GM23338 (cell line): Measurements from ENCODE around the gene MOSPD2. TPM values are rescaled to one million over a fixed set of nuclear protein-coding genes. Genes with fewer than 3 reads are reported as not detected.

Experiments used
- ATAC-seq: fragments of 200-7000 bp; cut with Tn5 transposase; 3 replicates; pipeline ENCODE4 v1.9.1; 2020
- DNase-seq: peaks from one replicate; pipeline ENCODE4 v3.0.0-alpha.2; 2015; ENCODE audit warnings: low spot score
- H2AFZ ChIP-seq: fragments of 200-600 bp; sonication (generic); 2 replicates; pipeline ENCODE4 v1.8.0; 2016; ENCODE audit warnings: antibody characterized with exemption, mild to moderate bottlenecking, moderate library complexity
- H3F3A ChIP-seq: fragments of 200-600 bp; sonication (generic); replicated peaks from 2 replicates; pipeline ENCODE4 v1.8.0; 2017; ENCODE audit warnings: antibody characterized with exemption, mixed run types, low read depth
- H3K27ac ChIP-seq: fragments of 200-600 bp; sonication (generic); 2 replicates; pipeline ENCODE4 v1.6.1; 2016; ENCODE audit warnings: low read depth
- H3K27me3 ChIP-seq: fragments of 200-600 bp; sonication (generic); 2 replicates; pipeline ENCODE4 v1.8.0; 2016; ENCODE audit warnings: mild to moderate bottlenecking, mixed run types, moderate library complexity; ENCODE audit not compliant: insufficient read depth
- H3K36me3 ChIP-seq: fragments of 200-600 bp; sonication (generic); 2 replicates; pipeline ENCODE4 v1.8.0; 2016; ENCODE audit warnings: mild to moderate bottlenecking; ENCODE audit not compliant: insufficient read depth
- H3K4me1 ChIP-seq: fragments of 200-600 bp; sonication (generic); 2 replicates; pipeline ENCODE4 v1.8.0; 2016; ENCODE audit warnings: mild to moderate bottlenecking, moderate library complexity; ENCODE audit not compliant: insufficient read depth
- H3K4me2 ChIP-seq: fragments of 200-600 bp; sonication (generic); 2 replicates; pipeline ENCODE4 v1.7.1; 2017; ENCODE audit warnings: mixed run types
- H3K4me3 ChIP-seq: fragments of 200-600 bp; sonication (generic); 2 replicates; pipeline ENCODE4 v1.6.1; 2016; ENCODE audit warnings: mixed run types
- H3K79me2 ChIP-seq: fragments of 200-600 bp; sonication (generic); replicated peaks from 2 replicates; pipeline ENCODE4 v1.8.0; 2017; ENCODE audit warnings: mild to moderate bottlenecking; ENCODE audit not compliant: insufficient read depth
- H3K9me2 ChIP-seq: fragments of 200-600 bp; sonication (generic); 2 replicates; pipeline ENCODE4 v1.8.0; 2017; ENCODE audit not compliant: insufficient read depth
- H4K20me1 ChIP-seq: fragments of 200-600 bp; sonication (generic); replicated peaks from 2 replicates; pipeline ENCODE4 v1.8.0; 2017; ENCODE audit warnings: mild to moderate bottlenecking; ENCODE audit not compliant: insufficient read depth
- H3K27ac Mint-ChIP-seq: 2 replicates; pipeline ENCODE4 v1.8.0; 2020; ENCODE audit warnings: inconsistent platforms, mild to moderate bottlenecking, moderate library complexity, mixed read lengths
- H3K27me3 Mint-ChIP-seq: 3 replicates; pipeline ENCODE4 v1.8.0; 2022; ENCODE audit warnings: low read depth, mild to moderate bottlenecking, moderate library complexity, mixed read lengths, inconsistent platforms; ENCODE audit not compliant: insufficient read depth, poor library complexity
- H3K36me3 Mint-ChIP-seq: 3 replicates; pipeline ENCODE4 v1.8.0; 2021; ENCODE audit warnings: low read depth, mild to moderate bottlenecking, inconsistent platforms, moderate library complexity, mixed read lengths
- H3K4me1 Mint-ChIP-seq: 3 replicates; pipeline ENCODE4 v1.8.0; 2020; ENCODE audit warnings: mild to moderate bottlenecking, inconsistent platforms, mixed read lengths
- H3K4me3 Mint-ChIP-seq: 3 replicates; pipeline ENCODE4 v1.8.0; 2021; ENCODE audit warnings: moderate library complexity, mild to moderate bottlenecking, inconsistent platforms, mixed read lengths
- H3K9me3 Mint-ChIP-seq: 3 replicates; pipeline ENCODE4 v1.8.0; 2020; ENCODE audit warnings: moderate library complexity, mild to moderate bottlenecking, inconsistent platforms, mixed read lengths
- CREB1 ChIP-seq: fragments of 250-450 bp; sonication (Bioruptor Pico); IDR thresholded peaks from 2 replicates; pipeline ENCODE4 v1.5.0; 2020; ENCODE audit warnings: low read depth, mild to moderate bottlenecking, moderate library complexity
- EZH2 ChIP-seq: fragments of 200-600 bp; sonication (generic); IDR thresholded peaks from one replicate; pipeline ENCODE4 v1.8.0; 2017; ENCODE audit warnings: antibody characterized with exemption, mild to moderate bottlenecking, low read depth; ENCODE audit not compliant: unreplicated experiment
- EZH2phosphoT487 ChIP-seq: fragments of 200-600 bp; sonication (generic); IDR thresholded peaks from one replicate; pipeline ENCODE4 v1.8.1; 2018; ENCODE audit warnings: antibody characterized with exemption; ENCODE audit not compliant: unreplicated experiment
- JUNB ChIP-seq: IDR thresholded peaks from one replicate; pipeline ENCODE4 v1.6.1; 2016; ENCODE audit warnings: antibody characterized with exemption; ENCODE audit not compliant: unreplicated experiment
- NANOG ChIP-seq: IDR thresholded peaks from 2 replicates; pipeline ENCODE4 v1.6.1; 2016; ENCODE audit warnings: antibody characterized with exemption, borderline replicate concordance
- POLR2AphosphoS5 ChIP-seq: IDR thresholded peaks from 2 replicates; pipeline ENCODE4 v1.6.1; 2016; ENCODE audit warnings: antibody characterized with exemption, low read depth
- STAT1 ChIP-seq: IDR thresholded peaks from one replicate; pipeline ENCODE4 v1.6.1; 2016; ENCODE audit warnings: antibody characterized with exemption; ENCODE audit not compliant: unreplicated experiment
- ZNF114 ChIP-seq: fragments of 250-450 bp; sonication (Bioruptor Pico); IDR thresholded peaks from 2 replicates; pipeline ENCODE4 v1.5.0; 2020; ENCODE audit warnings: mild to moderate bottlenecking, moderate library complexity
- ZNF331 ChIP-seq: fragments of 250-450 bp; sonication (Bioruptor Pico); IDR thresholded peaks from 2 replicates; pipeline ENCODE4 v1.5.0; 2020; ENCODE audit warnings: low read depth, mild to moderate bottlenecking, moderate library complexity
- polyA plus RNA-seq: library from polyadenylated mRNA; unstranded; fragments of >200 nt; fragmentation: Nextera tagmentation; extraction: Ambion mirVana; gene quantifications from 2 replicates; pipeline ENCODE4 v1.2.1, GENCODE V29; 2016
- total RNA-seq: library from RNA; depleted of rRNA; stranded (reverse); fragments of >200 nt; shearing (Covaris generic); gene quantifications from 2 replicates; pipeline ENCODE4 v1.2.3, GENCODE V29; 2014
- TF ChIP-seq, protein P1 (sequence below), 2 experiments: fragments of 200-600 bp in 1 of 2; sonication (generic) in 1 of 2; conservative IDR thresholded peaks; 2 replicates each; pipeline versions ENCODE4 v1.5.1 to v1.6.1; 2016 to 2017; ENCODE audit warnings: antibody characterized with exemption in 2 of 2, low read depth in 2 of 2, mild to moderate bottlenecking in 2 of 2, moderate library complexity in 1 of 2
- TF ChIP-seq, protein P2 (sequence below): IDR thresholded peaks from 2 replicates; pipeline ENCODE4 v1.6.1; 2016; ENCODE audit warnings: antibody characterized with exemption
- TF ChIP-seq, protein P3 (sequence below): fragments of 250-450 bp; sonication (Bioruptor Pico); IDR thresholded peaks from 2 replicates; pipeline ENCODE4 v1.5.0; 2020; ENCODE audit warnings: mild to moderate bottlenecking, moderate library complexity
- TF ChIP-seq, protein P4 (sequence below): IDR thresholded peaks from one replicate; pipeline ENCODE4 v1.6.1; 2018; ENCODE audit warnings: antibody characterized with exemption; ENCODE audit not compliant: unreplicated experiment

The MOSPD2 gene
- total and polyA plus RNA-seq, 2 experiments from 2014 or later, result 8.5 to 13.9 TPM

DNA sequence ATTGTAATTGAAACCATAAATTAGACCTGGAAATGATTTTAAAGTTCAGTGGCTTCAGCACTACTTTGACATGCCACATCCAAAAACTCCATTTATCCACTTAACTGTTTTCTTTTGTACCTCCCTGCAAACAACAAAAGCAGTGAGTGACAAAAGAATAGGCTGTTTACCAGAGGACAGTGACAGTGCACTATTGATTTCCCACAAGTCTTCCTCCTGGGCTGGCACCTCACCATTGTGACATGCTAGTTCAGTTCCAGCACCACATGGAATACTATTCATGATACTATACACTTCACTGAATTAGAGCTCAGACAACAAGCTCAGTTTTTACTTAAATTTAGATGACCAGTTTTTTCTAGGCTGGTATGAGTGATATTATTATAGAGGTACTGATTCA is 29.3 kb downstream of the MOSPD2 start:
- TF ChIP-seq POLR2AphosphoS5 (no peak), STAT1 (no peak), EZH2 (no peak), CREB1 (CRISPR knock-in tag) (no peak), ZNF331 (CRISPR knock-in tag) (no peak), ZNF114 (no peak), NANOG (no peak), EZH2phosphoT487 (no peak), JUNB (no peak)
- TF ChIP-seq, protein P1, sequence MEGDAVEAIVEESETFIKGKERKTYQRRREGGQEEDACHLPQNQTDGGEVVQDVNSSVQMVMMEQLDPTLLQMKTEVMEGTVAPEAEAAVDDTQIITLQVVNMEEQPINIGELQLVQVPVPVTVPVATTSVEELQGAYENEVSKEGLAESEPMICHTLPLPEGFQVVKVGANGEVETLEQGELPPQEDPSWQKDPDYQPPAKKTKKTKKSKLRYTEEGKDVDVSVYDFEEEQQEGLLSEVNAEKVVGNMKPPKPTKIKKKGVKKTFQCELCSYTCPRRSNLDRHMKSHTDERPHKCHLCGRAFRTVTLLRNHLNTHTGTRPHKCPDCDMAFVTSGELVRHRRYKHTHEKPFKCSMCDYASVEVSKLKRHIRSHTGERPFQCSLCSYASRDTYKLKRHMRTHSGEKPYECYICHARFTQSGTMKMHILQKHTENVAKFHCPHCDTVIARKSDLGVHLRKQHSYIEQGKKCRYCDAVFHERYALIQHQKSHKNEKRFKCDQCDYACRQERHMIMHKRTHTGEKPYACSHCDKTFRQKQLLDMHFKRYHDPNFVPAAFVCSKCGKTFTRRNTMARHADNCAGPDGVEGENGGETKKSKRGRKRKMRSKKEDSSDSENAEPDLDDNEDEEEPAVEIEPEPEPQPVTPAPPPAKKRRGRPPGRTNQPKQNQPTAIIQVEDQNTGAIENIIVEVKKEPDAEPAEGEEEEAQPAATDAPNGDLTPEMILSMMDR (conservative IDR thresholded peaks at IDR 0.05; ENCODE audit: low read depth in 2 of 2), result no peak
- TF ChIP-seq, protein P2, sequence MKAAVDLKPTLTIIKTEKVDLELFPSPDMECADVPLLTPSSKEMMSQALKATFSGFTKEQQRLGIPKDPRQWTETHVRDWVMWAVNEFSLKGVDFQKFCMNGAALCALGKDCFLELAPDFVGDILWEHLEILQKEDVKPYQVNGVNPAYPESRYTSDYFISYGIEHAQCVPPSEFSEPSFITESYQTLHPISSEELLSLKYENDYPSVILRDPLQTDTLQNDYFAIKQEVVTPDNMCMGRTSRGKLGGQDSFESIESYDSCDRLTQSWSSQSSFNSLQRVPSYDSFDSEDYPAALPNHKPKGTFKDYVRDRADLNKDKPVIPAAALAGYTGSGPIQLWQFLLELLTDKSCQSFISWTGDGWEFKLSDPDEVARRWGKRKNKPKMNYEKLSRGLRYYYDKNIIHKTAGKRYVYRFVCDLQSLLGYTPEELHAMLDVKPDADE, result no peak
- TF ChIP-seq, protein P3, sequence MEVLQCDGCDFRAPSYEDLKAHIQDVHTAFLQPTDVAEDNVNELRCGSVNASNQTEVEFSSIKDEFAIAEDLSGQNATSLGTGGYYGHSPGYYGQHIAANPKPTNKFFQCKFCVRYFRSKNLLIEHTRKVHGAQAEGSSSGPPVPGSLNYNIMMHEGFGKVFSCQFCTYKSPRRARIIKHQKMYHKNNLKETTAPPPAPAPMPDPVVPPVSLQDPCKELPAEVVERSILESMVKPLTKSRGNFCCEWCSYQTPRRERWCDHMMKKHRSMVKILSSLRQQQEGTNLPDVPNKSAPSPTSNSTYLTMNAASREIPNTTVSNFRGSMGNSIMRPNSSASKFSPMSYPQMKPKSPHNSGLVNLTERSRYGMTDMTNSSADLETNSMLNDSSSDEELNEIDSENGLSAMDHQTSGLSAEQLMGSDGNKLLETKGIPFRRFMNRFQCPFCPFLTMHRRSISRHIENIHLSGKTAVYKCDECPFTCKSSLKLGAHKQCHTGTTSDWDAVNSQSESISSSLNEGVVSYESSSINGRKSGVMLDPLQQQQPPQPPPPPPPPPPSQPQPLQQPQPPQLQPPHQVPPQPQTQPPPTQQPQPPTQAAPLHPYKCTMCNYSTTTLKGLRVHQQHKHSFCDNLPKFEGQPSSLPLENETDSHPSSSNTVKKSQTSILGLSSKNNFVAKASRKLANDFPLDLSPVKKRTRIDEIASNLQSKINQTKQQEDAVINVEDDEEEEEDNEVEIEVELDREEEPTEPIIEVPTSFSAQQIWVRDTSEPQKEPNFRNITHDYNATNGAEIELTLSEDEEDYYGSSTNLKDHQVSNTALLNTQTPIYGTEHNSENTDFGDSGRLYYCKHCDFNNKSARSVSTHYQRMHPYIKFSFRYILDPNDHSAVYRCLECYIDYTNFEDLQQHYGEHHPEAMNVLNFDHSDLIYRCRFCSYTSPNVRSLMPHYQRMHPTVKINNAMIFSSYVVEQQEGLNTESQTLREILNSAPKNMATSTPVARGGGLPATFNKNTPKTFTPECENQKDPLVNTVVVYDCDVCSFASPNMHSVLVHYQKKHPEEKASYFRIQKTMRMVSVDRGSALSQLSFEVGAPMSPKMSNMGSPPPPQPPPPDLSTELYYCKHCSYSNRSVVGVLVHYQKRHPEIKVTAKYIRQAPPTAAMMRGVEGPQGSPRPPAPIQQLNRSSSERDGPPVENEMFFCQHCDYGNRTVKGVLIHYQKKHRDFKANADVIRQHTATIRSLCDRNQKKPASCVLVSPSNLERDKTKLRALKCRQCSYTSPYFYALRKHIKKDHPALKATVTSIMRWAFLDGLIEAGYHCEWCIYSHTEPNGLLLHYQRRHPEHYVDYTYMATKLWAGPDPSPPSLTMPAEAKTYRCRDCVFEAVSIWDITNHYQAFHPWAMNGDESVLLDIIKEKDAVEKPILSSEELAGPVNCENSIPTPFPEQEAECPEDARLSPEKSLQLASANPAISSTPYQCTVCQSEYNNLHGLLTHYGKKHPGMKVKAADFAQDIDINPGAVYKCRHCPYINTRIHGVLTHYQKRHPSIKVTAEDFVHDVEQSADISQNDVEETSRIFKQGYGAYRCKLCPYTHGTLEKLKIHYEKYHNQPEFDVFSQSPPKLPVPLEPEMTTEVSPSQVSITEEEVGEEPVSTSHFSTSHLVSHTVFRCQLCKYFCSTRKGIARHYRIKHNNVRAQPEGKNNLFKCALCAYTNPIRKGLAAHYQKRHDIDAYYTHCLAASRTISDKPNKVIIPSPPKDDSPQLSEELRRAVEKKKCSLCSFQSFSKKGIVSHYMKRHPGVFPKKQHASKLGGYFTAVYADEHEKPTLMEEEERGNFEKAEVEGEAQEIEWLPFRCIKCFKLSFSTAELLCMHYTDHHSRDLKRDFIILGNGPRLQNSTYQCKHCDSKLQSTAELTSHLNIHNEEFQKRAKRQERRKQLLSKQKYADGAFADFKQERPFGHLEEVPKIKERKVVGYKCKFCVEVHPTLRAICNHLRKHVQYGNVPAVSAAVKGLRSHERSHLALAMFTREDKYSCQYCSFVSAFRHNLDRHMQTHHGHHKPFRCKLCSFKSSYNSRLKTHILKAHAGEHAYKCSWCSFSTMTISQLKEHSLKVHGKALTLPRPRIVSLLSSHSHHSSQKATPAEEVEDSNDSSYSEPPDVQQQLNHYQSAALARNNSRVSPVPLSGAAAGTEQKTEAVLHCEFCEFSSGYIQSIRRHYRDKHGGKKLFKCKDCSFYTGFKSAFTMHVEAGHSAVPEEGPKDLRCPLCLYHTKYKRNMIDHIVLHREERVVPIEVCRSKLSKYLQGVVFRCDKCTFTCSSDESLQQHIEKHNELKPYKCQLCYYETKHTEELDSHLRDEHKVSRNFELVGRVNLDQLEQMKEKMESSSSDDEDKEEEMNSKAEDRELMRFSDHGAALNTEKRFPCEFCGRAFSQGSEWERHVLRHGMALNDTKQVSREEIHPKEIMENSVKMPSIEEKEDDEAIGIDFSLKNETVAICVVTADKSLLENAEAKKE (CRISPR knock-in tag), result no peak
- TF ChIP-seq, protein P4, sequence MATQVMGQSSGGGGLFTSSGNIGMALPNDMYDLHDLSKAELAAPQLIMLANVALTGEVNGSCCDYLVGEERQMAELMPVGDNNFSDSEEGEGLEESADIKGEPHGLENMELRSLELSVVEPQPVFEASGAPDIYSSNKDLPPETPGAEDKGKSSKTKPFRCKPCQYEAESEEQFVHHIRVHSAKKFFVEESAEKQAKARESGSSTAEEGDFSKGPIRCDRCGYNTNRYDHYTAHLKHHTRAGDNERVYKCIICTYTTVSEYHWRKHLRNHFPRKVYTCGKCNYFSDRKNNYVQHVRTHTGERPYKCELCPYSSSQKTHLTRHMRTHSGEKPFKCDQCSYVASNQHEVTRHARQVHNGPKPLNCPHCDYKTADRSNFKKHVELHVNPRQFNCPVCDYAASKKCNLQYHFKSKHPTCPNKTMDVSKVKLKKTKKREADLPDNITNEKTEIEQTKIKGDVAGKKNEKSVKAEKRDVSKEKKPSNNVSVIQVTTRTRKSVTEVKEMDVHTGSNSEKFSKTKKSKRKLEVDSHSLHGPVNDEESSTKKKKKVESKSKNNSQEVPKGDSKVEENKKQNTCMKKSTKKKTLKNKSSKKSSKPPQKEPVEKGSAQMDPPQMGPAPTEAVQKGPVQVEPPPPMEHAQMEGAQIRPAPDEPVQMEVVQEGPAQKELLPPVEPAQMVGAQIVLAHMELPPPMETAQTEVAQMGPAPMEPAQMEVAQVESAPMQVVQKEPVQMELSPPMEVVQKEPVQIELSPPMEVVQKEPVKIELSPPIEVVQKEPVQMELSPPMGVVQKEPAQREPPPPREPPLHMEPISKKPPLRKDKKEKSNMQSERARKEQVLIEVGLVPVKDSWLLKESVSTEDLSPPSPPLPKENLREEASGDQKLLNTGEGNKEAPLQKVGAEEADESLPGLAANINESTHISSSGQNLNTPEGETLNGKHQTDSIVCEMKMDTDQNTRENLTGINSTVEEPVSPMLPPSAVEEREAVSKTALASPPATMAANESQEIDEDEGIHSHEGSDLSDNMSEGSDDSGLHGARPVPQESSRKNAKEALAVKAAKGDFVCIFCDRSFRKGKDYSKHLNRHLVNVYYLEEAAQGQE, result no peak
- Histone ChIP-seq H3K4me3 (no peak overlapping the region), H3K36me3 (0 out of 2 replicates have a peak, but pooled peaks cover 4% of the 10 kb centered on the region), H3F3A (no peaks in the 10 kb centered on the region), H3K4me1 (no peaks in the 10 kb centered on the region), H2AFZ (no peak overlapping the region), H3K4me2 (no peak overlapping the region), H4K20me1 (no peaks in the 10 kb centered on the region), H3K9me2 (no peaks in the 10 kb centered on the region), H3K79me2 (no peaks in the 10 kb centered on the region), H3K27me3 (no peaks in the 10 kb centered on the region), H3K27ac (no peak overlapping the region)
- Mint-ChIP-seq H3K27me3 (no peaks in the 10 kb centered on the region), H3K4me1 (no peaks in the 10 kb centered on the region), H3K27ac (no peak overlapping the region), H3K4me3 (no peak overlapping the region), H3K9me3 (peaks cover 8% of the 10 kb centered on the region; the same call in 2 of the 3 replicates), H3K36me3 (peaks cover 28% of the 10 kb centered on the region)
- ATAC-seq, result no peak
- DNase-seq, result no peak
